SU-DHL-6 (cell line): ENCODE measurements around the gene SPRTN.

Experiments used
- CTCF ChIP-seq: fragments of 200-600 bp; sonication (generic); IDR thresholded peaks from one replicate; pipeline ENCODE4 v1.5.1; 2017; ENCODE audit warnings: antibody characterized with exemption, mild to moderate bottlenecking, low read length, moderate library complexity; ENCODE audit not compliant: insufficient read depth, poor library complexity, severe bottlenecking
- EZH2phosphoT487 ChIP-seq: fragments of 200-600 bp; sonication (generic), shearing (Covaris generic); conservative IDR thresholded peaks from 2 replicates; pipeline ENCODE4 v1.6.1; 2018; ENCODE audit warnings: mild to moderate bottlenecking, antibody characterized with exemption, low read length, moderate library complexity, mixed read lengths

- TF ChIP-seq CTCF, result no peak
- no peak for TF ChIP-seq EZH2phosphoT487
Observed at GRCh38 chr1:231369282-231369681, 31.2 kb downstream of the SPRTN start.
